Measurements from ENCODE around the gene ASPHD1.
"Not testable (repeated sequence)": the region's sequence is repeated elsewhere in the genome, so short reads cannot be mapped to it uniquely, and the experiment has no call there.

The ASPHD1 gene

GRCh38 chr16:29908719-29909220, 8.5 kb downstream of the ASPHD1 start:
- no peak for DNase-seq

GRCh38 chr16:29909391-29909790, 9.1 kb downstream of the ASPHD1 start:
- DNase-seq, result no peak

- DNase-seq, result not testable (repeated sequence)
Measured at GRCh38 chr16:29909851-29910250, 9.6 kb downstream of the ASPHD1 start.

GRCh38 chr16:29910819-29911675, 10.8 kb downstream of the ASPHD1 start:
- DNase-seq, result no peak

- DNase-seq, result no peak
Measured at GRCh38 chr16:29911676-29912010, 11.4 kb downstream of the ASPHD1 start.

GRCh38 chr16:29912087-29912486, 11.8 kb downstream of the ASPHD1 start:
- no peak for DNase-seq

GRCh38 chr16:29913514-29913913, 13.2 kb downstream of the ASPHD1 start:
- no peak for DNase-seq

- DNase-seq, result no peak
Measured at GRCh38 chr16:29915590-29916247, 15.4 kb downstream of the ASPHD1 start.

GRCh38 chr16:29916979-29917378, 16.7 kb downstream of the ASPHD1 start:
- DNase-seq, result no peak

GRCh38 chr16:29920288-29921033, 20.2 kb downstream of the ASPHD1 start:
- no peak for DNase-seq

- no peak for DNase-seq
Measured at GRCh38 chr16:29921034-29921385, 20.7 kb downstream of the ASPHD1 start.

- DNase-seq, result no peak
Measured at GRCh38 chr16:29922326-29922725, 22.0 kb downstream of the ASPHD1 start.

- no peak for DNase-seq
Measured at GRCh38 chr16:29922986-29923501, 22.8 kb downstream of the ASPHD1 start.

- DNase-seq, result no peak
Measured at GRCh38 chr16:29925105-29925756, 24.9 kb downstream of the ASPHD1 start.

- peak; percentile 93 for DNase-seq
Measured at GRCh38 chr16:29925781-29926710, 25.8 kb downstream of the ASPHD1 start, which contains the start of gene KCTD13. Gene KCTD13, minus strand, starts transcription at chr16:29926226. Its CDS starts 193 bp downstream, at chr16:29926033.

- DNase-seq, result no peak
Measured at GRCh38 chr16:29926711-29927052, 26.4 kb downstream of the ASPHD1 start.

- no peak for DNase-seq
Measured at GRCh38 chr16:29927070-29927905, 27.0 kb downstream of the ASPHD1 start.

- DNase-seq, result not testable (repeated sequence)
Measured at GRCh38 chr16:29931750-29932149, 31.5 kb downstream of the ASPHD1 start.

- DNase-seq, result no peak
Measured at GRCh38 chr16:29940656-29941055, 40.4 kb downstream of the ASPHD1 start.
